Neural progenitor cell (in vitro differentiated cells): ENCODE results near the gene ARHGEF9. TPM values are rescaled to one million over a fixed set of nuclear protein-coding genes. Genes with fewer than 3 reads are reported as not detected.

Experiments
- DNase-seq: peaks from one replicate; pipeline ENCODE4 v3.0.0-alpha.2; 2016; ENCODE audit warnings: low spot score
- H2AFZ ChIP-seq: fragments of 200-600 bp; sonication (generic); replicated peaks from 2 replicates; pipeline ENCODE4 v1.6.1; 2016; ENCODE audit warnings: antibody characterized with exemption
- H3F3A ChIP-seq: fragments of 200-600 bp; sonication (generic); 2 replicates; pipeline ENCODE4 v1.6.1; 2016; ENCODE audit warnings: antibody characterized with exemption, low read depth
- H3K27ac ChIP-seq: fragments of 200-600 bp; sonication (generic); 2 replicates; pipeline ENCODE4 v1.5.1; 2016; ENCODE audit warnings: mild to moderate bottlenecking
- H3K27me3 ChIP-seq: fragments of 200-600 bp; sonication (generic); 2 replicates; pipeline ENCODE4 v1.6.1; 2016; ENCODE audit warnings: mild to moderate bottlenecking, moderate library complexity
- H3K36me3 ChIP-seq: fragments of 200-600 bp; sonication (generic); 2 replicates; pipeline ENCODE4 v1.5.1; 2016
- H3K4me1 ChIP-seq: fragments of 200-600 bp; sonication (generic); 2 replicates; pipeline ENCODE4 v1.6.1; 2016; ENCODE audit warnings: mixed run types
- H3K4me2 ChIP-seq: fragments of 200-600 bp; sonication (generic); 2 replicates; pipeline ENCODE4 v1.6.1; 2016
- H3K4me3 ChIP-seq: fragments of 200-600 bp; sonication (generic); 2 replicates; pipeline ENCODE4 v1.5.1; 2016
- H3K79me2 ChIP-seq: fragments of 200-600 bp; sonication (generic); 2 replicates; pipeline ENCODE4 v1.6.1; 2016; ENCODE audit warnings: low read depth
- H3K9ac ChIP-seq: fragments of 200-600 bp; sonication (generic); 2 replicates; pipeline ENCODE4 v1.6.1; 2016
- H3K9me3 ChIP-seq: fragments of 200-600 bp; sonication (generic); 2 replicates; pipeline ENCODE4 v1.5.1; 2016; ENCODE audit warnings: low read depth
- H4K20me1 ChIP-seq: fragments of 200-600 bp; sonication (generic); 2 replicates; pipeline ENCODE4 v1.6.1; 2016; ENCODE audit warnings: low read depth
- H3K27ac Mint-ChIP-seq: 3 replicates; pipeline ENCODE4 v1.8.0; 2021; ENCODE audit warnings: mixed read lengths
- H3K27me3 Mint-ChIP-seq: 2 replicates; pipeline ENCODE4 v1.8.0; 2022; ENCODE audit warnings: low read depth, mild to moderate bottlenecking, inconsistent platforms, moderate library complexity, mixed read lengths; ENCODE audit not compliant: insufficient read depth
- H3K36me3 Mint-ChIP-seq: 3 replicates; pipeline ENCODE4 v1.8.0; 2021; ENCODE audit warnings: mixed read lengths
- H3K4me1 Mint-ChIP-seq: 3 replicates; pipeline ENCODE4 v1.8.0; 2021; ENCODE audit warnings: mixed read lengths
- H3K4me3 Mint-ChIP-seq: 3 replicates; pipeline ENCODE4 v1.8.0; 2021; ENCODE audit warnings: mild to moderate bottlenecking, moderate library complexity, mixed read lengths
- H3K9me3 Mint-ChIP-seq: 3 replicates; pipeline ENCODE4 v1.8.0; 2020; ENCODE audit warnings: mixed read lengths
- EZH2 ChIP-seq: fragments of 200-600 bp; sonication (generic); IDR thresholded peaks from 2 replicates; pipeline ENCODE4 v1.6.1; 2017; ENCODE audit warnings: antibody characterized with exemption, mild to moderate bottlenecking, moderate library complexity
- EZH2phosphoT487 ChIP-seq: fragments of 200-600 bp; sonication (generic); IDR thresholded peaks from 2 replicates; pipeline ENCODE4 v1.6.1; 2017; ENCODE audit warnings: antibody characterized with exemption
- total RNA-seq: library from RNA; depleted of rRNA; stranded (reverse); fragments of >200 nt; gene quantifications from 2 replicates; pipeline ENCODE4 v1.2.3, GENCODE V29; 2015; ENCODE audit warnings: low replicate concordance
- TF ChIP-seq, protein P1 (sequence below): fragments of 200-600 bp; sonication (generic); IDR thresholded peaks from 2 replicates; pipeline ENCODE4 v1.5.1; 2017; ENCODE audit warnings: antibody characterized with exemption, mild to moderate bottlenecking

Gene ARHGEF9
- total RNA-seq, 1 donor from 2014 or later: 49.7 TPM

GRCh38 chrX:63768760-63769159 is 16.3 kb downstream of the ARHGEF9 start:
- Histone ChIP-seq H4K20me1 (no peaks in the 10 kb centered on the region), H3K9me3 (peaks cover 18% of the 10 kb centered on the region), H3F3A (no peaks in the 10 kb centered on the region), H3K4me2 (no peak overlapping the region), H3K79me2 (peaks cover 30% of the 10 kb centered on the region), H3K4me1 (no peaks in the 10 kb centered on the region), H3K27ac (no peak overlapping the region), H3K4me3 (no peak overlapping the region), H3K27me3 (no peaks in the 10 kb centered on the region), H3K36me3 (no peaks in the 10 kb centered on the region), H3K9ac (no peak overlapping the region), H2AFZ (no peak overlapping the region)
- TF ChIP-seq, protein P1, sequence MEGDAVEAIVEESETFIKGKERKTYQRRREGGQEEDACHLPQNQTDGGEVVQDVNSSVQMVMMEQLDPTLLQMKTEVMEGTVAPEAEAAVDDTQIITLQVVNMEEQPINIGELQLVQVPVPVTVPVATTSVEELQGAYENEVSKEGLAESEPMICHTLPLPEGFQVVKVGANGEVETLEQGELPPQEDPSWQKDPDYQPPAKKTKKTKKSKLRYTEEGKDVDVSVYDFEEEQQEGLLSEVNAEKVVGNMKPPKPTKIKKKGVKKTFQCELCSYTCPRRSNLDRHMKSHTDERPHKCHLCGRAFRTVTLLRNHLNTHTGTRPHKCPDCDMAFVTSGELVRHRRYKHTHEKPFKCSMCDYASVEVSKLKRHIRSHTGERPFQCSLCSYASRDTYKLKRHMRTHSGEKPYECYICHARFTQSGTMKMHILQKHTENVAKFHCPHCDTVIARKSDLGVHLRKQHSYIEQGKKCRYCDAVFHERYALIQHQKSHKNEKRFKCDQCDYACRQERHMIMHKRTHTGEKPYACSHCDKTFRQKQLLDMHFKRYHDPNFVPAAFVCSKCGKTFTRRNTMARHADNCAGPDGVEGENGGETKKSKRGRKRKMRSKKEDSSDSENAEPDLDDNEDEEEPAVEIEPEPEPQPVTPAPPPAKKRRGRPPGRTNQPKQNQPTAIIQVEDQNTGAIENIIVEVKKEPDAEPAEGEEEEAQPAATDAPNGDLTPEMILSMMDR: no peak
- TF ChIP-seq EZH2: no peak
- TF ChIP-seq EZH2phosphoT487: no peak
- Mint-ChIP-seq H3K4me1 (no peaks in the 10 kb centered on the region), H3K27ac (no peak overlapping the region), H3K9me3 (peaks cover 40% of the 10 kb centered on the region), H3K4me3 (no peak overlapping the region), H3K27me3 (peaks cover 7% of the 10 kb centered on the region), H3K36me3 (peaks cover 10% of the 10 kb centered on the region)
- no peak for DNase-seq

DNA sequence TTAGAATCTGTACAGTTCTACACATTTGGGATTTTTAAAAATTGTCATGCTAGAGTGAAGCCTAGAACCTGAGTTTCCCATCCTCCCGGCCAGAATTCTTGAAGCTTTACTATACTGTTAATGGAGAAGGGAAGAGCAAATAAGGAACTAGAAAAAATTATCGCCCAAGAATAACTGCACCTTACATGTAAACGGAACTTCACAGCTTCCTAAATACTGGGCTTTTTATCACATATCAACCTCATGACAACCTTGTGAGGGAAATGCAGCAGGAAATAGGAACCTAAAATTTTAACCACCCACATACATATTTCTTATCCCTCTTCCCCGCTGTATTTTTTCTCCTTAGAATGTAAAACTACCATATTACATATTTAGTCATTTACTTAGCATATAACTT is 19.3 kb downstream of the ARHGEF9 start:
- no peak overlapping the region for H3K4me3 ChIP-seq
- no peak for DNase-seq

DNA sequence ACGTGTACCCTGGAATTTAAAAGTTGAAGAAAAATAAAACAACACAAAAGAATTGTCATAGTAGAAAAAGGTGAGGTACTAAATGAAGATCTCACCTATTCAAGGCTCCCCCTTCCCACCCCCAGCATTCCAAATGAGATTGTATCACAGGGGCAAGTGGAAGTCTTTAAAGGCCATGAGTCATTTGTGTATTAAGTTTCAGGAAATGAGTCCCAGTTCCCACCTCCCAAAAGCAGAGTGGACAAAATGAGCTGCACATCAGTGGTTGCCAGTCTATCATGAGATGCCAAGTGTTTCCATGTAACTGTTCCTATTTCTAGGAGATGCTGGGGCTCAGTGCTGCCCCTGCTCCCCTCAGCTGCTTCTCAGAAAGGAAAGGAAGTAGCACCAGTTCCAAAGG is 20.1 kb downstream of the ARHGEF9 start:
- Mint-ChIP-seq H3K4me3 (no peak overlapping the region), H3K36me3 (peaks cover 3% of the 10 kb centered on the region), H3K27ac (no peak overlapping the region), H3K27me3 (peaks cover 4% of the 10 kb centered on the region), H3K4me1 (no peaks in the 10 kb centered on the region), H3K9me3 (peaks cover 22% of the 10 kb centered on the region)
- Histone ChIP-seq H3K9me3 (peaks cover 17% of the 10 kb centered on the region), H3K79me2 (peaks cover 22% of the 10 kb centered on the region), H3K27ac (no peak overlapping the region), H3K9ac (no peak overlapping the region), H3K36me3 (no peaks in the 10 kb centered on the region), H3K27me3 (no peaks in the 10 kb centered on the region), H3F3A (no peaks in the 10 kb centered on the region), H2AFZ (no peak overlapping the region), H4K20me1 (no peaks in the 10 kb centered on the region), H3K4me2 (no peak overlapping the region), H3K4me1 (no peaks in the 10 kb centered on the region), H3K4me3 (no peak overlapping the region)
- no peak for TF ChIP-seq EZH2
- no peak for TF ChIP-seq EZH2phosphoT487
- TF ChIP-seq, protein P1: no peak
- no peak for DNase-seq

More for the DNA sequence above, 19.3 kb downstream of the ARHGEF9 start:
- peaks cover 4% of the 10 kb centered on the region for H3K36me3 Mint-ChIP-seq
- Histone ChIP-seq H3K36me3 (no peaks in the 10 kb centered on the region), H2AFZ (no peak overlapping the region), H3K9ac (no peak overlapping the region), H3K27me3 (no peaks in the 10 kb centered on the region), H3K4me1 (no peaks in the 10 kb centered on the region), H3F3A (no peaks in the 10 kb centered on the region), H3K4me2 (no peak overlapping the region), H3K79me2 (peaks cover 22% of the 10 kb centered on the region), H4K20me1 (no peaks in the 10 kb centered on the region), H3K9me3 (peaks cover 18% of the 10 kb centered on the region), H3K27ac (no peak overlapping the region)
- no peaks in the 10 kb centered on the region for H3K4me1 Mint-ChIP-seq
- H3K27ac Mint-ChIP-seq: no peak overlapping the region
- TF ChIP-seq EZH2 (no peak), EZH2phosphoT487 (no peak)
- TF ChIP-seq, protein P1: no peak
- H3K27me3 Mint-ChIP-seq: peaks cover 4% of the 10 kb centered on the region
- H3K4me3 Mint-ChIP-seq: no peak overlapping the region
- H3K9me3 Mint-ChIP-seq: peaks cover 23% of the 10 kb centered on the region
